HepG2 (cell line): Measurements from ENCODE around the gene AGAP1. TPM values are rescaled to one million over a fixed set of nuclear protein-coding genes. Genes with fewer than 3 reads are reported as not detected.
A peak's percentile ranks its signal among the peaks of the same experiment; 100 is the strongest.

ENCODE experiments used
- ARID2 ChIP-seq: sonication (generic); formaldehyde crosslinking; IDR thresholded peaks from 2 replicates; pipeline ENCODE4 v1.8.1; 2022; ENCODE audit warnings: mild to moderate bottlenecking, missing genetic modification reagents, borderline replicate concordance
- BHLHE40 ChIP-seq: IDR thresholded peaks from 2 replicates; pipeline ENCODE4 v1.6.1; 2011; ENCODE audit warnings: low read length, improper control_type of control experiment
- CENPT ChIP-seq: sonication (generic); formaldehyde crosslinking; IDR thresholded peaks from 2 replicates; pipeline ENCODE4 v1.8.0; 2022; ENCODE audit warnings: low read depth, mild to moderate bottlenecking, moderate library complexity, missing genetic modification reagents
- ERF ChIP-seq: IDR thresholded peaks from 2 replicates; pipeline ENCODE4 v1.6.1; 2018; ENCODE audit warnings: missing biosample characterization, missing genetic modification reagents
- FOXC1 ChIP-seq: sonication (generic); formaldehyde crosslinking; IDR thresholded peaks from 2 replicates; pipeline ENCODE4 v1.8.0; 2022; ENCODE audit warnings: mild to moderate bottlenecking, missing genetic modification reagents, borderline replicate concordance
- JUND ChIP-seq: sonication (generic); formaldehyde crosslinking; IDR thresholded peaks from 2 replicates; pipeline ENCODE4 v1.8.0; 2022; ENCODE audit warnings: mild to moderate bottlenecking, missing genetic modification reagents
- KAT7 ChIP-seq: IDR thresholded peaks from 2 replicates; pipeline ENCODE4 v1.6.1; 2018; ENCODE audit warnings: borderline replicate concordance, missing compliant biosample characterization
- NR2F6 ChIP-seq, 2 experiments: IDR thresholded peaks; 2 replicates each; pipeline ENCODE4 v1.6.1; 2016; ENCODE audit warnings: antibody characterized with exemption in 1 of 2, mild to moderate bottlenecking in 1 of 2
- PITX1 ChIP-seq: sonication (generic); formaldehyde crosslinking; IDR thresholded peaks from 2 replicates; pipeline ENCODE4 v1.5.1; 2020; ENCODE audit warnings: mild to moderate bottlenecking, missing genetic modification reagents
- POLR2G ChIP-seq: fragments of 200-400 bp; formaldehyde crosslinking; IDR thresholded peaks from 2 replicates; pipeline ENCODE4 v1.6.1; 2018; ENCODE audit warnings: mild to moderate bottlenecking, low read depth, low read length, moderate library complexity
- RARA ChIP-seq: IDR thresholded peaks from 2 replicates; pipeline ENCODE4 v1.6.1; 2016; ENCODE audit warnings: missing genetic modification reagents, missing compliant biosample characterization
- RFX3 ChIP-seq: IDR thresholded peaks from 2 replicates; pipeline ENCODE4 v1.6.1; 2016; ENCODE audit warnings: missing biosample characterization, missing genetic modification reagents
- TEAD3 ChIP-seq: optimal IDR thresholded peaks from 2 replicates; pipeline ENCODE3; 2016; ENCODE audit warnings: borderline replicate concordance
- XRCC5 ChIP-seq: fragments of 200-400 bp; formaldehyde crosslinking; optimal IDR thresholded peaks from 2 replicates; pipeline ENCODE3; 2017; ENCODE audit warnings: mild to moderate bottlenecking, low read length
- YEATS2 ChIP-seq: sonication (generic); formaldehyde crosslinking; IDR thresholded peaks from 2 replicates; pipeline ENCODE4 v1.4.0; 2020; ENCODE audit warnings: missing genetic modification reagents, borderline replicate concordance
- ZFX ChIP-seq: sonication (generic); formaldehyde crosslinking; IDR thresholded peaks from 2 replicates; pipeline ENCODE4 v1.4.0; 2020; ENCODE audit warnings: mild to moderate bottlenecking, low read depth, missing genetic modification reagents, moderate library complexity
- ZNF256 ChIP-seq: sonication (generic); formaldehyde crosslinking; conservative IDR thresholded peaks from 2 replicates; pipeline ENCODE4 v1.4.0; 2020; ENCODE audit warnings: missing genetic modification reagents
- ZNF34 ChIP-seq: sonication (generic); formaldehyde crosslinking; IDR thresholded peaks from 2 replicates; pipeline ENCODE4 v1.4.0; 2020; ENCODE audit warnings: mild to moderate bottlenecking, missing genetic modification reagents, borderline replicate concordance
- ZNF790 ChIP-seq: sonication (generic); formaldehyde crosslinking; IDR thresholded peaks from 2 replicates; pipeline ENCODE4 v1.8.0; 2022; ENCODE audit warnings: missing genetic modification reagents, mild to moderate bottlenecking, borderline replicate concordance
- ZNF879 ChIP-seq: sonication (generic); formaldehyde crosslinking; IDR thresholded peaks from 2 replicates; pipeline ENCODE4 v1.8.1; 2023; ENCODE audit warnings: missing genetic modification reagents
- ZNF891 ChIP-seq: sonication (generic); formaldehyde crosslinking; IDR thresholded peaks from 2 replicates; pipeline ENCODE4 v1.5.0; 2020; ENCODE audit warnings: mild to moderate bottlenecking, missing genetic modification reagents
- polyA plus RNA-seq, 8 experiments: library from polyadenylated mRNA; depleted of rRNA in 3 of 8; stranded (reverse) in 7 of 8; unstranded in 1 of 8; fragments of >200 nt; fragmentation: Illumina TruSeq in 4 of 8; extraction: Trizol in 4 of 8; gene quantifications; 2 replicates each; pipeline versions ENCODE4 v1.2.1 to v1.2.3, GENCODE V29; 2011 to 2016; ENCODE audit warnings: low read depth in 4 of 8, missing spikeins in 1 of 8, mixed read lengths in 1 of 8; ENCODE audit not compliant: insufficient read depth in 1 of 8
- total RNA-seq, 5 experiments: library from RNA; depleted of rRNA; stranded (reverse); fragments of >200 nt; fragmentation: Illumina TruSeq; extraction: Trizol; gene quantifications; 2 replicates each; pipeline ENCODE4 v1.2.3, GENCODE V29; 2016; ENCODE audit warnings: low read depth in 1 of 5
- TF ChIP-seq, protein P1 (sequence below): sonication (generic); formaldehyde crosslinking; conservative IDR thresholded peaks from 2 replicates; pipeline ENCODE4 v1.4.0; 2020; ENCODE audit warnings: missing genetic modification reagents
- TF ChIP-seq, protein P2 (sequence below): IDR thresholded peaks from 2 replicates; pipeline ENCODE4 v1.6.1; 2016; ENCODE audit warnings: missing biosample characterization, missing genetic modification reagents, low read depth
- TF ChIP-seq, protein P3 (sequence below): sonication (generic); formaldehyde crosslinking; IDR thresholded peaks from 2 replicates; pipeline ENCODE4 v1.4.0; 2020; ENCODE audit warnings: missing genetic modification reagents
- TF ChIP-seq, protein P4 (sequence below): sonication (generic); formaldehyde crosslinking; IDR thresholded peaks from 2 replicates; pipeline ENCODE4 v1.4.0; 2020; ENCODE audit warnings: missing genetic modification reagents

AGAP1 gene
- total and polyA plus RNA-seq, 2 of the 13 experiments (the other 11 are each of a cell fraction or from before 2014, with no cell fraction given), result 21.2 to 32.7 TPM

DNA sequence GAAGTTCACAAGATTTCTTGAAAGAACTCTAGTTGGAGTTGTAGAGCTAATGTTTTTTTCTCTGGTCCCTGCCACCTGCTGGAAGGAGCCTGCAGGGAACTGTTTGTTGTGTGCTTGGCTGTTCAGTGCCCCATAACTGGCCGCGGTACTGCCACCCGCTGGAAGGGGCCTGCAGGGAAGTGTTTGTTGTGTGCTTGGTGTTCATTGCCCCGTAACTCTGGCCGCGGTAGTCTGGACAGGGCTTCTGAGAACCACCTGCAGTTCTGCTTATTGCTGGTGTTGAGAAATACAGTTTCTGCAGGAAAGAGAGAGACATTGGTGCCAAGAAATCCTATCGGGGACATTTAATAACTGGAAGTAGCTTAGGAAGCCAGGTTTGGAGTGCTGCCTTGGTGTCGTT lies 58.1 kb downstream of the AGAP1 start (continued):
- TF ChIP-seq, protein P1, sequence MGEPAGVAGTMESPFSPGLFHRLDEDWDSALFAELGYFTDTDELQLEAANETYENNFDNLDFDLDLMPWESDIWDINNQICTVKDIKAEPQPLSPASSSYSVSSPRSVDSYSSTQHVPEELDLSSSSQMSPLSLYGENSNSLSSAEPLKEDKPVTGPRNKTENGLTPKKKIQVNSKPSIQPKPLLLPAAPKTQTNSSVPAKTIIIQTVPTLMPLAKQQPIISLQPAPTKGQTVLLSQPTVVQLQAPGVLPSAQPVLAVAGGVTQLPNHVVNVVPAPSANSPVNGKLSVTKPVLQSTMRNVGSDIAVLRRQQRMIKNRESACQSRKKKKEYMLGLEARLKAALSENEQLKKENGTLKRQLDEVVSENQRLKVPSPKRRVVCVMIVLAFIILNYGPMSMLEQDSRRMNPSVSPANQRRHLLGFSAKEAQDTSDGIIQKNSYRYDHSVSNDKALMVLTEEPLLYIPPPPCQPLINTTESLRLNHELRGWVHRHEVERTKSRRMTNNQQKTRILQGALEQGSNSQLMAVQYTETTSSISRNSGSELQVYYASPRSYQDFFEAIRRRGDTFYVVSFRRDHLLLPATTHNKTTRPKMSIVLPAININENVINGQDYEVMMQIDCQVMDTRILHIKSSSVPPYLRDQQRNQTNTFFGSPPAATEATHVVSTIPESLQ (CRISPR knock-in tag), result no peak
- no peak for TF ChIP-seq CENPT (CRISPR knock-in tag)
- no peak for TF ChIP-seq ZNF256
- TF ChIP-seq RFX3, result no peak
- TF ChIP-seq TEAD3 (CRISPR knock-in tag), result peak; percentile 13
- 0 out of 2 replicates have a peak, but pooled peaks have one; percentile 67 for TF ChIP-seq ARID2 (CRISPR knock-in tag)
- no peak for TF ChIP-seq JUND (CRISPR knock-in tag)
- no peak for TF ChIP-seq ZNF879 (CRISPR knock-in tag)
- TF ChIP-seq RARA, result 0 out of 2 replicates have a peak, but pooled peaks have one; percentile 12
- TF ChIP-seq, protein P2, sequence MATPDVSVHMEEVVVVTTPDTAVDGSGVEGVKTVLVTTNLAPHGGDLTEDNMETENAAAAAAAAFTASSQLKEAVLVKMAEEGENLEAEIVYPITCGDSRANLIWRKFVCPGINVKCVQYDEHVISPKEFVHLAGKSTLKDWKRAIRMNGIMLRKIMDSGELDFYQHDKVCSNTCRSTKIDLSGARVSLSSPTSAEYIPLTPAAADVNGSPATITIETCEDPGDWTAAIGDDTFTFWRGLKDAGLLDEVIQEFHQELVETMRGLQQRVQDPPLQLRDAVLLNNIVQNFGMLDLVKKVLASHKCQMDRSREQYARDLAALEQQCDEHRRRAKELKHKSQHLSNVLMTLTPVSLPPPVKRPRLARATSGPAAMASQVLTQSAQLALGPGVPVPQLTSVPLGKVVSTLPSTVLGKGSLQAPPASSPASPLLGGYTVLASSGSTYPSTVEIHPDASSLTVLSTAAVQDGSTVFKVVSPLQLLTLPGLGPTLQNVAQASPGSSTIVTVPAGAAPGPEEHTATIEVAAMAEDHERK (CRISPR knock-in tag), result no peak
- no peak; the same call in 1 of the 2 replicates for TF ChIP-seq FOXC1 (CRISPR knock-in tag)
- TF ChIP-seq ZNF891 (CRISPR knock-in tag), result no peak
- no peak for TF ChIP-seq BHLHE40
- TF ChIP-seq ERF (CRISPR knock-in tag), result peak; percentile 77; the same call in 1 of the 2 replicates
- TF ChIP-seq POLR2G, result no peak
- TF ChIP-seq NR2F6 (IDR thresholded peaks at IDR 0.05), result no peak
- TF ChIP-seq NR2F6 (CRISPR knock-in tag; IDR thresholded peaks at IDR 0.05), result peak; percentile 15; the same call in 1 of the 2 replicates
- peak; percentile 91 for TF ChIP-seq XRCC5
- no peak for TF ChIP-seq ZNF34
- TF ChIP-seq PITX1 (CRISPR knock-in tag), result peak; percentile 57; the same call in 1 of the 2 replicates
- TF ChIP-seq YEATS2 (CRISPR knock-in tag), result peak; percentile 25; the same call in 1 of the 2 replicates
- no peak for TF ChIP-seq ZNF790 (CRISPR knock-in tag)
- TF ChIP-seq, protein P3, sequence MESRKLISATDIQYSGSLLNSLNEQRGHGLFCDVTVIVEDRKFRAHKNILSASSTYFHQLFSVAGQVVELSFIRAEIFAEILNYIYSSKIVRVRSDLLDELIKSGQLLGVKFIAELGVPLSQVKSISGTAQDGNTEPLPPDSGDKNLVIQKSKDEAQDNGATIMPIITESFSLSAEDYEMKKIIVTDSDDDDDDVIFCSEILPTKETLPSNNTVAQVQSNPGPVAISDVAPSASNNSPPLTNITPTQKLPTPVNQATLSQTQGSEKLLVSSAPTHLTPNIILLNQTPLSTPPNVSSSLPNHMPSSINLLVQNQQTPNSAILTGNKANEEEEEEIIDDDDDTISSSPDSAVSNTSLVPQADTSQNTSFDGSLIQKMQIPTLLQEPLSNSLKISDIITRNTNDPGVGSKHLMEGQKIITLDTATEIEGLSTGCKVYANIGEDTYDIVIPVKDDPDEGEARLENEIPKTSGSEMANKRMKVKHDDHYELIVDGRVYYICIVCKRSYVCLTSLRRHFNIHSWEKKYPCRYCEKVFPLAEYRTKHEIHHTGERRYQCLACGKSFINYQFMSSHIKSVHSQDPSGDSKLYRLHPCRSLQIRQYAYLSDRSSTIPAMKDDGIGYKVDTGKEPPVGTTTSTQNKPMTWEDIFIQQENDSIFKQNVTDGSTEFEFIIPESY (CRISPR knock-in tag), result peak; percentile 74
- TF ChIP-seq, protein P4, sequence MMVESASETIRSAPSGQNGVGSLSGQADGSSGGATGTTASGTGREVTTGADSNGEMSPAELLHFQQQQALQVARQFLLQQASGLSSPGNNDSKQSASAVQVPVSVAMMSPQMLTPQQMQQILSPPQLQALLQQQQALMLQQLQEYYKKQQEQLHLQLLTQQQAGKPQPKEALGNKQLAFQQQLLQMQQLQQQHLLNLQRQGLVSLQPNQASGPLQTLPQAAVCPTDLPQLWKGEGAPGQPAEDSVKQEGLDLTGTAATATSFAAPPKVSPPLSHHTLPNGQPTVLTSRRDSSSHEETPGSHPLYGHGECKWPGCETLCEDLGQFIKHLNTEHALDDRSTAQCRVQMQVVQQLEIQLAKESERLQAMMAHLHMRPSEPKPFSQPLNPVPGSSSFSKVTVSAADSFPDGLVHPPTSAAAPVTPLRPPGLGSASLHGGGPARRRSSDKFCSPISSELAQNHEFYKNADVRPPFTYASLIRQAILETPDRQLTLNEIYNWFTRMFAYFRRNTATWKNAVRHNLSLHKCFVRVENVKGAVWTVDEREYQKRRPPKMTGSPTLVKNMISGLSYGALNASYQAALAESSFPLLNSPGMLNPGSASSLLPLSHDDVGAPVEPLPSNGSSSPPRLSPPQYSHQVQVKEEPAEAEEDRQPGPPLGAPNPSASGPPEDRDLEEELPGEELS (CRISPR knock-in tag), result peak; percentile 59; the same call in 1 of the 2 replicates
- TF ChIP-seq KAT7, result peak; percentile 54; the same call in 1 of the 2 replicates
- TF ChIP-seq ZFX, result 0 out of 2 replicates have a peak, but pooled peaks have one; percentile 48
